Measurements from ENCODE around the gene HYAL3.

The HYAL3 gene

DNA sequence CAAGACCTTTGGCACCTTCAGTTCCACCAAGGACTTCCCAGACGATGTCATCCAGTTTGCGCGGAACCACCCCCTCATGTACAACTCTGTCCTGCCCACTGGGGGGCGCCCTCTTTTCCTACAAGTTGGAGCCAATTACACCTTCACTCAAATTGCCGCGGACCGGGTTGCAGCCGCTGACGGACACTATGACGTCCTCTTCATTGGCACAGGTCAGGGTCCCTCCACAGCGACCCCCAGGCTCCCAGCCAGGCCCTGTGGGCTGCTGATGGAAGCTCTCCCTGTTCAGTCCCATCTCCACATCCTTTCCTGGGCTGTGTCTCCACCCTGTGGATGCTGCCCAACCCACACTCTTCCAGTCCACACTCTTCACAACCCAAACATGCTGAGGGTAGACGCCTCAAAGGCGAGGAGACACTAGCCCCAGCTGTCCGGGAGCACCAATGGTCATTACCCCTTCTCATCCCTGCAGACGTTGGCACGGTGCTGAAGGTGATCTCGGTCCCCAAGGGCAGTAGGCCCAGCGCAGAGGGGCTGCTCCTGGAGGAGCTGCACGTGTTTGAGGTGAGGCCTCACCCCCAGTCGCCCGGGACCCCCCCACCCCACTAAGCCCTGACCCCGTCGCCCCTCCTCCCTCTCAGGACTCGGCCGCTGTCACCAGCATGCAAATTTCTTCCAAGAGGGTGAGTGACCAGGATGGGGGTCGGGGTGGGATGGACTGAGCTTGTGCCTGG, 24.7 kb downstream of the HYAL3 start:
- TF ChIP-seq, protein P1, sequence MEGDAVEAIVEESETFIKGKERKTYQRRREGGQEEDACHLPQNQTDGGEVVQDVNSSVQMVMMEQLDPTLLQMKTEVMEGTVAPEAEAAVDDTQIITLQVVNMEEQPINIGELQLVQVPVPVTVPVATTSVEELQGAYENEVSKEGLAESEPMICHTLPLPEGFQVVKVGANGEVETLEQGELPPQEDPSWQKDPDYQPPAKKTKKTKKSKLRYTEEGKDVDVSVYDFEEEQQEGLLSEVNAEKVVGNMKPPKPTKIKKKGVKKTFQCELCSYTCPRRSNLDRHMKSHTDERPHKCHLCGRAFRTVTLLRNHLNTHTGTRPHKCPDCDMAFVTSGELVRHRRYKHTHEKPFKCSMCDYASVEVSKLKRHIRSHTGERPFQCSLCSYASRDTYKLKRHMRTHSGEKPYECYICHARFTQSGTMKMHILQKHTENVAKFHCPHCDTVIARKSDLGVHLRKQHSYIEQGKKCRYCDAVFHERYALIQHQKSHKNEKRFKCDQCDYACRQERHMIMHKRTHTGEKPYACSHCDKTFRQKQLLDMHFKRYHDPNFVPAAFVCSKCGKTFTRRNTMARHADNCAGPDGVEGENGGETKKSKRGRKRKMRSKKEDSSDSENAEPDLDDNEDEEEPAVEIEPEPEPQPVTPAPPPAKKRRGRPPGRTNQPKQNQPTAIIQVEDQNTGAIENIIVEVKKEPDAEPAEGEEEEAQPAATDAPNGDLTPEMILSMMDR (IDR thresholded peaks at IDR 0.05), result peak; percentile 95
- no peak for TF ChIP-seq ZFX (IDR thresholded peaks at IDR 0.05; ENCODE audit: borderline replicate concordance)
- H3K27ac ChIP-seq, result no peak overlapping the region

- no peak for TF ChIP-seq ZFX (IDR thresholded peaks at IDR 0.05; ENCODE audit: borderline replicate concordance)
- TF ChIP-seq, protein P1 (IDR thresholded peaks at IDR 0.05), result no peak
Observed at GRCh38 chr3:50273689-50274065, 25.5 kb downstream of the HYAL3 start.

DNA sequence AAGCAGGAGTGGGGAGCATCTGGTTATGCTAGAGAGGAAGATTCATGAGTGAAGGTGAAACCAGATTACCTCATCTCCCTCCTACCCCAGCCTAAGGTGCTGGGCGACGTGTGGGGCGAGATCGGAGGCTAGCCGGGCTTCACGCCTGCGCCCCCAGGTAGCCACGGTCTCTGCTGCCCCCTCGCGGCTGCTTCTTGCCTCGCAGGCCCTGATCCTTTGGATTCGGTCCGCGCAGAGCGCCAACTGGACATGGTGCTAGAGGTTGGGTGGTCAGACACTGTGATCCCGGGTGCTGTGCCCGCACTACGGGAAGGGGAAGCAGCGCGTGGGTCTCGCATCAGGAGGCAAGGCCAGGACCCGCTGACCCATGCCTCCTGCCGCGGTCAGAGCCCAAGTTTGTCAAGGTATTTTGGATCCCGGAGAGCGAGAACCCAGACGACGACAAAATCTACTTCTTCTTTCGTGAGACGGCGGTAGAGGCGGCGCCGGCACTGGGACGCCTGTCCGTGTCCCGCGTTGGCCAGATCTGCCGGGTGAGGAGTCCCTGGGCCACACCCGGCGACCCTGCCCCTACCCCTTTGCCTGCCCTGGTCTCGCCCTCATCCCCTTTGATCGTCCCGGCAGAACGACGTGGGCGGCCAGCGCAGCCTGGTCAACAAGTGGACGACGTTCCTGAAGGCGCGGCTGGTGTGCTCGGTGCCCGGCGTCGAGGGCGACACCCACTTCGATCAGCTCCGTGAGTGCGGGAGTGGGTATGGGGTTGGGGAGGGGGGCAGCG, 26.1 kb downstream of the HYAL3 start:
- H3K27ac ChIP-seq, result peak overlapping the region; percentile 73
- TF ChIP-seq, protein P1 (IDR thresholded peaks at IDR 0.05), result peak; percentile 95
- TF ChIP-seq ZFX (IDR thresholded peaks at IDR 0.05; ENCODE audit: borderline replicate concordance), result no peak

More at GRCh38 chr3:50273689-50274065, 25.5 kb downstream of the HYAL3 start:
- peak overlapping the region; percentile 73; the same call in 1 of the 2 replicates for H3K27ac ChIP-seq

GRCh38 chr3:50272538-50272910, 26.7 kb downstream of the HYAL3 start:
- H3K27ac ChIP-seq, result peak overlapping the region; percentile 73

- H3K27ac ChIP-seq, result peak overlapping the region; percentile 73
- TF ChIP-seq ZFX (IDR thresholded peaks at IDR 0.05; ENCODE audit: borderline replicate concordance), result no peak
- TF ChIP-seq, protein P1 (IDR thresholded peaks at IDR 0.05), result no peak
Observed at GRCh38 chr3:50271314-50271936, 27.8 kb downstream of the HYAL3 start.

GRCh38 chr3:50270422-50271224, 28.6 kb downstream of the HYAL3 start:
- H3K27ac ChIP-seq, result peak overlapping the region; percentile 73
- TF ChIP-seq ZFX (IDR thresholded peaks at IDR 0.05; ENCODE audit: borderline replicate concordance), result no peak

DNA sequence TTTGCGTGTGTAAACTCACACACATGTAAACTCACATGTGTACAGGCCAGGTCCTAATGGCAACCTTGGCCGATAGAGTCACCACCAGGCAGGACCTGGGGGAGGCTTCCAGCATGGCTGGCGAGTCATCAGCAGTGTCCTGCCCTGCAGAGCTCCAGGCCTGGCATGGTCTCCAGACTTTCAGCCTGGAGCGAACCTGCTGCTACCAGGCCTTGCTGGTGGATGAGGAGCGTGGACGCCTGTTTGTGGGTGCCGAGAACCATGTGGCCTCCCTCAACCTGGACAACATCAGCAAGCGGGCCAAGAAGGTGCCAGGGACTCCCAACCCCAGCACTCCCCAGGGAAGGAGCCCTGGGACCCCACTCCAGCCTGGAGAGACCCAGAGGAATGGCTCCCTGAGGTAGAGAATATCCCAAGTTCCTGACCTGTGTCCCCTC, 29.2 kb downstream of the HYAL3 start:
- H3K27ac ChIP-seq, result peak overlapping the region; percentile 73
- no peak for TF ChIP-seq ZFX (IDR thresholded peaks at IDR 0.05; ENCODE audit: borderline replicate concordance)
- TF ChIP-seq, protein P1 (IDR thresholded peaks at IDR 0.05), result no peak
